Upper lobe of left lung (tissue), 6 donors: ENCODE results near the gene CACNG5. TPM values are rescaled to one million over a fixed set of nuclear protein-coding genes. Genes with fewer than 3 reads are reported as not detected.

Source experiments
- ATAC-seq, 2 donors: fragments of 200-7000 bp; cut with Tn5 transposase; one replicate each; pipeline ENCODE4 v1.9.1; 2022; ENCODE audit warnings: mild to moderate bottlenecking in 2 of 2, moderate library complexity in 2 of 2; ENCODE audit not compliant: low FRiP score in 2 of 2
- DNase-seq, 2 donors: peaks; one replicate each; pipeline ENCODE4 v3.0.0-alpha.2; 2019 to 2020
- H3K27ac ChIP-seq, 4 donors: fragments of 200-600 bp; sonication (generic); one replicate each; pipeline ENCODE4 v1.5.1; 2016 to 2019
- H3K27me3 ChIP-seq, 4 donors: fragments of 200-600 bp; sonication (generic); one replicate each; pipeline ENCODE4 v1.5.1; 2017 to 2019
- H3K36me3 ChIP-seq, 4 donors: fragments of 200-600 bp; sonication (generic); one replicate each; pipeline ENCODE4 v1.5.1; 2016 to 2019
- H3K4me1 ChIP-seq, 4 donors: fragments of 200-600 bp; sonication (generic); one replicate each; pipeline ENCODE4 v1.5.1; 2018 to 2019
- H3K4me3 ChIP-seq, 4 donors: fragments of 200-600 bp; sonication (generic); one replicate each; pipeline ENCODE4 v1.5.1; 2017 to 2019; ENCODE audit warnings: mild to moderate bottlenecking in 2 of 4, moderate library complexity in 1 of 4
- H3K9me3 ChIP-seq, 4 donors: fragments of 200-600 bp; sonication (generic); one replicate each; pipeline ENCODE4 v1.5.1; 2018 to 2019
- EP300 ChIP-seq, 4 donors: sonication (generic); formaldehyde crosslinking; IDR thresholded peaks; one replicate each; pipeline ENCODE4 v1.5.1; 2017; ENCODE audit warnings: antibody characterized with exemption in 4 of 4, control low read depth in 2 of 4
- POLR2A ChIP-seq, 4 donors: fragments of 450-650 bp; IDR thresholded peaks; one replicate each; pipeline ENCODE4 v1.5.1; 2016 to 2017; ENCODE audit warnings: antibody characterized with exemption in 4 of 4, mild to moderate bottlenecking in 2 of 4
- POLR2AphosphoS5 ChIP-seq, 2 donors: sonication (generic); formaldehyde crosslinking; IDR thresholded peaks; one replicate each; pipeline ENCODE4 v1.5.1; 2017; ENCODE audit warnings: antibody characterized with exemption in 2 of 2
- WGBS, 2 donors: methylation state at CpG; one replicate each; pipeline ENCODE4 v1.1.5; 2017 to 2018; 5-methylcytosine and 5-hydroxymethylcytosine counted together
- total RNA-seq, 6 donors: library from RNA; depleted of rRNA in 4 of 6; stranded (reverse); fragments of >200 nt in 4 of 6; gene quantifications; one replicate each; pipeline versions ENCODE4 v1.1.0 to v1.2.1, GENCODE V29; 2016 to 2021
- TF ChIP-seq, protein P1 (sequence below), 6 experiments: fragments of 450-650 bp in 4 of 6; fragments of 200-600 bp in 2 of 6; sonication (generic) in 2 of 6; IDR thresholded peaks; one replicate each; pipeline ENCODE4 v1.5.1; 2016 to 2019; ENCODE audit warnings: antibody characterized with exemption in 6 of 6
- donor health status: DM: no; HTN: no; CAD: no; lungs with moderate emphysema.
- donor health status: DM: no; HTN: yes; CAD: no; lungs with severe emphysema.

CACNG5 gene
- total RNA-seq, 6 donors from 2014 or later, result not detected

- TF ChIP-seq POLR2AphosphoS5 (IDR thresholded peaks at IDR 0.05) (no peak), POLR2A (IDR thresholded peaks at IDR 0.05) (no peak), EP300 (IDR thresholded peaks at IDR 0.05) (no peak)
- TF ChIP-seq, protein P1, sequence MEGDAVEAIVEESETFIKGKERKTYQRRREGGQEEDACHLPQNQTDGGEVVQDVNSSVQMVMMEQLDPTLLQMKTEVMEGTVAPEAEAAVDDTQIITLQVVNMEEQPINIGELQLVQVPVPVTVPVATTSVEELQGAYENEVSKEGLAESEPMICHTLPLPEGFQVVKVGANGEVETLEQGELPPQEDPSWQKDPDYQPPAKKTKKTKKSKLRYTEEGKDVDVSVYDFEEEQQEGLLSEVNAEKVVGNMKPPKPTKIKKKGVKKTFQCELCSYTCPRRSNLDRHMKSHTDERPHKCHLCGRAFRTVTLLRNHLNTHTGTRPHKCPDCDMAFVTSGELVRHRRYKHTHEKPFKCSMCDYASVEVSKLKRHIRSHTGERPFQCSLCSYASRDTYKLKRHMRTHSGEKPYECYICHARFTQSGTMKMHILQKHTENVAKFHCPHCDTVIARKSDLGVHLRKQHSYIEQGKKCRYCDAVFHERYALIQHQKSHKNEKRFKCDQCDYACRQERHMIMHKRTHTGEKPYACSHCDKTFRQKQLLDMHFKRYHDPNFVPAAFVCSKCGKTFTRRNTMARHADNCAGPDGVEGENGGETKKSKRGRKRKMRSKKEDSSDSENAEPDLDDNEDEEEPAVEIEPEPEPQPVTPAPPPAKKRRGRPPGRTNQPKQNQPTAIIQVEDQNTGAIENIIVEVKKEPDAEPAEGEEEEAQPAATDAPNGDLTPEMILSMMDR (IDR thresholded peaks at IDR 0.05), result no peak
- no peak overlapping the region for H3K27ac ChIP-seq
- H3K36me3 ChIP-seq, result no peaks in the 10 kb centered on the region
- no peak for ATAC-seq
- no peaks in the 10 kb centered on the region for H3K27me3 ChIP-seq
- H3K4me3 ChIP-seq, result no peak overlapping the region
- no peak for DNase-seq
- 78 to 81% methylated on average over 3 to 4 of the region's 4 CpGs for WGBS, 2 donors
- no peaks in the 10 kb centered on the region for H3K9me3 ChIP-seq
- H3K4me1 ChIP-seq, result no peaks in the 10 kb centered on the region
Observed at GRCh38 chr17:66920950-66921349, 86.0 kb downstream of the CACNG5 start.

DNA sequence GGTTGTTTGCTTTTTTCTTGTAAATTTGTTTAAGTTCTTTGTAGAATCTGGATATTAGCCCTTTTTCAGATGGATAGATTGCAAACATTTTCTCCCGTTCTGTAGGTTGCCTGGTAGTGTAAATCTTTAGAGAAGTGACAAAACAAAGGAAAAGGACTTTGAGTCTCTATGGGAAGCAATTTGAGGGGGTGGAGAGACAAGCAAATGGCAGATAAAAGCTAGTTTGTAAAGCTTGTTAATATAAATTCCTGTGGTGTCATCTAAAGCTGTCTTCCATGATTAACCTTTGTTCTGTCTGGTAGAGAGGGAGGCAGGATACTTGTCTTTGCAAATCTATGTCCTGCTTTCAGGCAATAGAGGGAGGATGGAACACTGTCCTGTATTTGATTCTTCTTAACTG, 89.0 kb downstream of the CACNG5 start:
- 53 to 55% methylated on average over 1 of the region's 1 CpG for WGBS, 2 donors
- ATAC-seq (no peak), DNase-seq (no peak)
- Histone ChIP-seq H3K36me3 (no peaks in the 10 kb centered on the region), H3K9me3 (no peaks in the 10 kb centered on the region), H3K4me3 (no peak overlapping the region), H3K27ac (no peak overlapping the region), H3K4me1 (no peaks in the 10 kb centered on the region), H3K27me3 (no peaks in the 10 kb centered on the region)
- TF ChIP-seq POLR2A (IDR thresholded peaks at IDR 0.05) (no peak), POLR2AphosphoS5 (IDR thresholded peaks at IDR 0.05) (no peak), EP300 (IDR thresholded peaks at IDR 0.05) (no peak)
- TF ChIP-seq, protein P1 (IDR thresholded peaks at IDR 0.05), result no peak

DNA sequence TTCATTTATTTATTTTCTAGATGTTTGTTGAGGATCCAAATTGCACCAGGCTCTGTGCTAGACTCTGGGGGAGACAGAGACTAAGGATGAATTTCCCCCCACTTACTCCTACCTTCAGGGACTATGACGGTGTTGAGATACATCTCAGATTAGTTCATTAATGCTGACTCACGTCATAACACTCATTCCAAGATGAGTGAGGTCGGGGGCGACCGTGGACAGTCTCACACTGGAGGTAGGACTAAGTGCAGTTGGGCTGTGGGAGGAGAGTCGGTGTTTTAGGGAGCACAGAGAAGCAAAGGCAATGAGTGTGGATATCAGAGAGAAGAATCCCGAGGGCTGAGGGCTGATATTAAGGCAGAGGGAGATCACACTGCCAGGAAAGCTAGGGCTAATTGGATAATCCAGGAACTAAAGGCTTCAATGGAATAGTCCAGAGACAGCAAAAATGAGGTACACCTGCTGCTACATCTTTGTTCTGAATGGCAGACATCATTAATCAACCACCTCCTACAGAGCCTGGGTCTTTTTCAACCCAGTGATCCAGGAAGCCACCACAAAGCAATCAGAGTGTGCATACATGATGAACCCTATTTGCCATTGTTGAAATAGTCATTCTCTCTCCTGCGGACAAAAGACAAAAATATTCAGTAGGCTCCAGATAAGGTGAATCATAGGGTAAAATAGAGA, 91.0 kb downstream of the CACNG5 start:
- no peak for DNase-seq
- Histone ChIP-seq H3K9me3 (no peaks in the 10 kb centered on the region), H3K4me1 (no peaks in the 10 kb centered on the region), H3K36me3 (no peaks in the 10 kb centered on the region), H3K27me3 (no peaks in the 10 kb centered on the region), H3K4me3 (no peak overlapping the region), H3K27ac (no peak overlapping the region)
- WGBS, 2 donors, result 75 to 88% methylated on average over 8 of the region's 8 CpGs
- no peak for ATAC-seq
- TF ChIP-seq POLR2AphosphoS5 (IDR thresholded peaks at IDR 0.05) (no peak), POLR2A (IDR thresholded peaks at IDR 0.05) (no peak), EP300 (IDR thresholded peaks at IDR 0.05) (no peak)
- TF ChIP-seq, protein P1 (IDR thresholded peaks at IDR 0.05), result no peak

- H3K27me3 ChIP-seq, result no peaks in the 10 kb centered on the region
- ATAC-seq (no peak), DNase-seq (no peak)
- no peak for TF ChIP-seq POLR2AphosphoS5 (IDR thresholded peaks at IDR 0.05)
- TF ChIP-seq EP300 (IDR thresholded peaks at IDR 0.05), result no peak
- no peak for TF ChIP-seq POLR2A (IDR thresholded peaks at IDR 0.05)
- TF ChIP-seq, protein P1 (IDR thresholded peaks at IDR 0.05), result no peak
- no peaks in the 10 kb centered on the region for H3K36me3 ChIP-seq
- no peaks in the 10 kb centered on the region for H3K4me1 ChIP-seq
- 84 to 89% methylated on average over 5 of the region's 5 CpGs for WGBS, 2 donors
- no peak overlapping the region for H3K4me3 ChIP-seq
- no peaks in the 10 kb centered on the region for H3K9me3 ChIP-seq
- H3K27ac ChIP-seq, result no peak overlapping the region
Observed at GRCh38 chr17:66928949-66929348, 94.0 kb downstream of the CACNG5 start.

DNA sequence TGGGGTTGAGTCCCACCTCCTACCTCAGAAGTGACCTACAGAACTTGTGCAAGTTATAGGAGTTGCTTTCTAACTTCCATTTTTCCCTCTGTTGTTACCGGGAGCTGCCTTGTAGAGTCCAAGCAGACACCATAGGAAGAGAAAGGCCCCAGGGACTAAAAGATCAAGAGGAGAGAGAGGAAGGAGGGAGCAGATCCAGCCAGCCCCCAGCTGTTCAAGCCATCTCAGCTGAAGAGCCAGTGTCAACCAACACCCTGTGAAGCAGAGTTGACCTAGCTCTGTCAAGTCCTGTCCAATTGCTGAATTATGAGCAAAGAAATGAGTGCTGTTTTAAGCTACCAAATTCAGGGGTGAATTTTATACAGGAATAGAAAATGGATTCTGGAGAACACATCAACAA, 94.7 kb downstream of the CACNG5 start:
- H3K36me3 ChIP-seq, result no peaks in the 10 kb centered on the region
- H3K27me3 ChIP-seq, result no peaks in the 10 kb centered on the region
- DNase-seq, result no peak
- no peak overlapping the region for H3K4me3 ChIP-seq
- no peaks in the 10 kb centered on the region for H3K9me3 ChIP-seq
- TF ChIP-seq EP300 (IDR thresholded peaks at IDR 0.05), result no peak
- TF ChIP-seq POLR2A (IDR thresholded peaks at IDR 0.05), result no peak
- ATAC-seq, result no peak
- no peak overlapping the region for H3K27ac ChIP-seq
- 38 to 83% methylated on average over 1 of the region's 1 CpG for WGBS, 2 donors
- H3K4me1 ChIP-seq, result no peaks in the 10 kb centered on the region
